Loucy (cell line): ENCODE data around the gene SPRY4.

Experiments
- EZH2phosphoT487 ChIP-seq: fragments of 200-600 bp; IDR thresholded peaks from 2 replicates; pipeline ENCODE4 v1.6.1; 2018; ENCODE audit warnings: antibody characterized with exemption, mild to moderate bottlenecking, moderate library complexity, borderline replicate concordance
- TF ChIP-seq, protein P1 (sequence below): fragments of 200-600 bp; sonication (generic); conservative IDR thresholded peaks from 2 replicates; pipeline ENCODE4 v1.5.1; 2014; ENCODE audit warnings: mild to moderate bottlenecking, antibody characterized with exemption, low read length

DNA sequence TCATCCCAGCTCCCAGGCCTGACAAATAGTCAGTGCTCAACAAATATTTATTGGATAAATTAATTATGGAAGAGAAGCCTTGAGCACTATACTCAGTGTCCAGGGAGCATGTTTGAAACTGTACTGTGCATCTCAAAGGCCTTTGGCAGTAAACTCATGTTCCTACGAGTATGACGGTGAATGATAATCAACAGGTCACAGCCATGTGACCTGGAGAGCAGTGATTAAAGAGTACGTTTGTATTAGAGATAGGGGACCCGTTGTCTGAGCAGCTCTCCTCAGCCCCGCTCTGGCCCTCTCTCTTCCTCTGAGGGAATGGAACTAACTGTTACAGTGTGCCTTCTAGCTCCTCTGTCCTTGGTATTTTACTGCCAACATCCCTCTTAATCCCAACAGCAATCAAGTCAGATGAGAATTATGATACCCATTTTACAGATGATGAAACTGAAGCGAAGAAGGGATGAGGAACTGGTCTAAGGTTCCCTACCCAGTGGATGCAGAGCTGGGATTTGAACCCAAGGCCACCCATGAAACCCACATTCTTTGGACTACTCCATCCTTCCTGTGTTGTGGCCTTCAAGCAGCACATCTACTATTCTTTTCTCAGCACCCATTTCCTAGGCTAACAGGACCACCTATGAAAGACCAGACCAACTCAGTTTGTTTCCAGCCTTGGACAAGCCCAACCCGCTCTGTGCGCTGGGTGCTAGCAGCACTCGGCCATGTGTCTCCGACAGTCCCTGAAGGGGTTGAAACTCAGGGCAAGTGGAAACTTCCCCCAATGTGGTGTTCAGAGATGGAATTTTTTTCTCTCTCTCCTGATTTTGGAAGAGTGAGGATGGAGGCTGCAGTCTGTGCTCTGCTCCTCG lies 34.9 kb downstream of the SPRY4 start:
- TF ChIP-seq, protein P1, sequence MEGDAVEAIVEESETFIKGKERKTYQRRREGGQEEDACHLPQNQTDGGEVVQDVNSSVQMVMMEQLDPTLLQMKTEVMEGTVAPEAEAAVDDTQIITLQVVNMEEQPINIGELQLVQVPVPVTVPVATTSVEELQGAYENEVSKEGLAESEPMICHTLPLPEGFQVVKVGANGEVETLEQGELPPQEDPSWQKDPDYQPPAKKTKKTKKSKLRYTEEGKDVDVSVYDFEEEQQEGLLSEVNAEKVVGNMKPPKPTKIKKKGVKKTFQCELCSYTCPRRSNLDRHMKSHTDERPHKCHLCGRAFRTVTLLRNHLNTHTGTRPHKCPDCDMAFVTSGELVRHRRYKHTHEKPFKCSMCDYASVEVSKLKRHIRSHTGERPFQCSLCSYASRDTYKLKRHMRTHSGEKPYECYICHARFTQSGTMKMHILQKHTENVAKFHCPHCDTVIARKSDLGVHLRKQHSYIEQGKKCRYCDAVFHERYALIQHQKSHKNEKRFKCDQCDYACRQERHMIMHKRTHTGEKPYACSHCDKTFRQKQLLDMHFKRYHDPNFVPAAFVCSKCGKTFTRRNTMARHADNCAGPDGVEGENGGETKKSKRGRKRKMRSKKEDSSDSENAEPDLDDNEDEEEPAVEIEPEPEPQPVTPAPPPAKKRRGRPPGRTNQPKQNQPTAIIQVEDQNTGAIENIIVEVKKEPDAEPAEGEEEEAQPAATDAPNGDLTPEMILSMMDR = no peak
- TF ChIP-seq EZH2phosphoT487 = no peak
